HepG2 (cell line): ENCODE data around the gene DNMT1. TPM values are rescaled to one million over a fixed set of nuclear protein-coding genes. Genes with fewer than 3 reads are reported as not detected.

ENCODE experiments used
- ATAC-seq: fragments of 200-7000 bp; cut with Tn5 transposase; 3 replicates; pipeline ENCODE4 v1.9.1; 2020; ENCODE audit warnings: mild to moderate bottlenecking, moderate library complexity
- BruUV-seq: library from RNA; stranded (reverse); fragments of 400-500 nt; replicated peaks from 2 replicates; lab custom pipeline; 2021; lab: Mats Ljungman, UMichigan
- CTCF ChIA-PET: fragments of 300-600 bp; formaldehyde crosslinking; extraction: SDS; loops from one replicate; lab custom pipeline; 2021; ENCODE audit warnings: low total read pairs, inconsistent platforms, low intra/inter-chr PET ratio; lab: Yijun Ruan, JAX
- POLR2A ChIA-PET: fragments of 350-600 bp; sonication (Branson Sonifier 250); formaldehyde crosslinking; loops from one replicate; lab custom pipeline; 2020; ENCODE audit warnings: antibody characterized with exemption, inconsistent platforms; lab: Yijun Ruan, JAX
- DNase-seq: peaks from one replicate; pipeline ENCODE4 v3.0.0-alpha.2; 2015; ENCODE audit warnings: low spot score
- FAIRE-seq: peaks from 3 replicates; lab custom pipeline; 2011; peaks lifted over from hg19 to GRCh38; lab: Jason Lieb, UNC
- H2AFZ ChIP-seq: one replicate; pipeline ENCODE4 v1.6.1; 2011; ENCODE audit warnings: low read length, inconsistent platforms
- H3K27ac ChIP-seq: fragments of 300-600 bp; 3 replicates; pipeline ENCODE4 v1.8.0; 2011; ENCODE audit warnings: mixed run types, mild to moderate bottlenecking, mixed read lengths, low read length, inconsistent platforms; ENCODE audit not compliant: insufficient read depth; ENCODE audit errors: extremely low read length
- H3K27me3 ChIP-seq, 2 experiments: fragments of 200-600 bp in 1 of 2; 2 replicates in 1 of 2; 3 replicates in 1 of 2; pipeline versions ENCODE4 v1.6.0 to v1.8.0; 2011; ENCODE audit warnings: low read length in 2 of 2, mild to moderate bottlenecking in 2 of 2, moderate library complexity in 2 of 2, inconsistent platforms in 1 of 2; ENCODE audit not compliant: insufficient read depth in 2 of 2, control insufficient read depth in 1 of 2
- H3K36me3 ChIP-seq, 2 experiments: fragments of 200-600 bp in 1 of 2; replicated peaks in 1 of 2; 2 replicates in 1 of 2; 3 replicates in 1 of 2; pipeline versions ENCODE4 v1.5.1 to v1.8.0; 2011; ENCODE audit warnings: low read length in 2 of 2, inconsistent platforms in 1 of 2; ENCODE audit not compliant: insufficient read depth in 2 of 2, control insufficient read depth in 1 of 2
- H3K4me1 ChIP-seq: 2 replicates; pipeline ENCODE4 v1.5.1; 2012; ENCODE audit warnings: low read length, inconsistent platforms; ENCODE audit not compliant: insufficient read depth
- H3K4me2 ChIP-seq: 2 replicates; pipeline ENCODE4 v1.6.0; 2011; ENCODE audit warnings: low read depth, low read length, inconsistent platforms
- H3K4me3 ChIP-seq, 3 experiments: fragments of 200-600 bp in 1 of 3; sonication (generic), shearing (Covaris generic) in 1 of 3; replicated peaks in 1 of 3; 2 replicates each; pipeline ENCODE4 v1.5.1; 2011 to 2016; ENCODE audit warnings: low read length in 3 of 3, inconsistent platforms in 2 of 3, low read depth in 2 of 3, mild to moderate bottlenecking in 2 of 3, control low read depth in 1 of 3, mixed read lengths in 1 of 3; ENCODE audit not compliant: insufficient read depth in 1 of 3
- H3K79me2 ChIP-seq: one replicate; pipeline ENCODE4 v1.6.1; 2011; ENCODE audit warnings: low read length, inconsistent platforms; ENCODE audit not compliant: insufficient read depth
- H3K9ac ChIP-seq: 2 replicates; pipeline ENCODE4 v1.6.0; 2011; ENCODE audit warnings: mild to moderate bottlenecking, low read depth, low read length, inconsistent platforms; ENCODE audit not compliant: insufficient read depth
- H3K9me3 ChIP-seq: 2 replicates; pipeline ENCODE4 v1.5.1; 2012; ENCODE audit warnings: mild to moderate bottlenecking, low read length
- H4K20me1 ChIP-seq: 2 replicates; pipeline ENCODE4 v1.6.0; 2011; ENCODE audit warnings: inconsistent platforms, mild to moderate bottlenecking, low read length, moderate library complexity; ENCODE audit not compliant: insufficient read depth
- CSRNP2 ChIP-seq: sonication (generic); formaldehyde crosslinking; conservative IDR thresholded peaks from 2 replicates; pipeline ENCODE4 v1.8.0; 2022; ENCODE audit warnings: low read depth, missing genetic modification reagents
- DMAP1 ChIP-seq: IDR thresholded peaks from 2 replicates; pipeline ENCODE4 v1.6.1; 2016
- FOXK1 ChIP-seq: sonication (generic); formaldehyde crosslinking; IDR thresholded peaks from 2 replicates; pipeline ENCODE4 v1.4.0; 2020; ENCODE audit warnings: low read depth, missing genetic modification reagents, borderline replicate concordance
- MTA1 ChIP-seq: sonication (generic); formaldehyde crosslinking; IDR thresholded peaks from 2 replicates; pipeline ENCODE4 v1.4.0; 2020; ENCODE audit warnings: missing genetic modification reagents, mild to moderate bottlenecking, borderline replicate concordance
- NFIB ChIP-seq: sonication (generic); formaldehyde crosslinking; IDR thresholded peaks from 2 replicates; pipeline ENCODE4 v1.9.0; 2021; ENCODE audit warnings: missing genetic modification reagents, mild to moderate bottlenecking, borderline replicate concordance
- SATB2 ChIP-seq: sonication (generic); formaldehyde crosslinking; IDR thresholded peaks from 2 replicates; pipeline ENCODE4 v1.5.0; 2020; ENCODE audit warnings: missing genetic modification reagents
- SCMH1 ChIP-seq: sonication (generic); formaldehyde crosslinking; IDR thresholded peaks from 2 replicates; pipeline ENCODE4 v1.9.0; 2021; ENCODE audit warnings: missing genetic modification reagents, mild to moderate bottlenecking, borderline replicate concordance
- SMARCC2 ChIP-seq: fragments of 450-650 bp; IDR thresholded peaks from 2 replicates; pipeline ENCODE4 v1.6.1; 2017; ENCODE audit warnings: antibody characterized with exemption, mild to moderate bottlenecking
- SUZ12 ChIP-seq: fragments of 150-350 bp; IDR thresholded peaks from 2 replicates; pipeline ENCODE4 v1.6.1; 2014; ENCODE audit warnings: low read depth, low read length
- TBX2 ChIP-seq: sonication (generic); formaldehyde crosslinking; IDR thresholded peaks from 2 replicates; pipeline ENCODE4 v1.5.0; 2020; ENCODE audit warnings: missing genetic modification reagents, mild to moderate bottlenecking, borderline replicate concordance
- ZBTB3 ChIP-seq: sonication (generic); formaldehyde crosslinking; IDR thresholded peaks from 2 replicates; pipeline ENCODE4 v1.4.0; 2020; ENCODE audit warnings: low read depth, mild to moderate bottlenecking, moderate library complexity, missing genetic modification reagents, borderline replicate concordance
- ZNF550 ChIP-seq: sonication (generic); formaldehyde crosslinking; IDR thresholded peaks from 2 replicates; pipeline ENCODE4 v1.4.0; 2020; ENCODE audit warnings: mild to moderate bottlenecking, missing genetic modification reagents, borderline replicate concordance
- ZNF563 ChIP-seq: sonication (generic); formaldehyde crosslinking; IDR thresholded peaks from 2 replicates; pipeline ENCODE4 v1.8.0; 2022; ENCODE audit warnings: mild to moderate bottlenecking, moderate library complexity, missing genetic modification reagents
- ZNF605 ChIP-seq: sonication (generic); formaldehyde crosslinking; IDR thresholded peaks from 2 replicates; pipeline ENCODE4 v1.8.0; 2022; ENCODE audit warnings: mild to moderate bottlenecking, missing genetic modification reagents
- ZNF75D ChIP-seq: sonication (generic); formaldehyde crosslinking; IDR thresholded peaks from 2 replicates; pipeline ENCODE4 v1.8.1; 2023; ENCODE audit warnings: missing genetic modification reagents, mild to moderate bottlenecking, borderline replicate concordance
- ZNF839 ChIP-seq: sonication (generic); formaldehyde crosslinking; IDR thresholded peaks from 2 replicates; pipeline ENCODE4 v1.4.0; 2020; ENCODE audit warnings: missing genetic modification reagents, mild to moderate bottlenecking, borderline replicate concordance
- WGBS: methylation state at CpG from one replicate; pipeline ENCODE4 v1.1.6; 2017; ENCODE audit warnings: low lambda C conversion rate; 5-methylcytosine and 5-hydroxymethylcytosine counted together
- in situ Hi-C: cut with HindIII; loops from 2 replicates; pipeline ENCODE4 v1.10.0; 2017; ENCODE audit warnings: low pct_unique_long_range_greater_than_20kb; ENCODE audit not compliant: extremely low pct_ligation_motif_present
- intact Hi-C: fragments of 100-400 bp; cut with micrococcal nuclease; formaldehyde crosslinking; loops from one replicate; pipeline ENCODE4 v1.10.0; 2022; ENCODE audit not compliant: unreplicated experiment
- polyA plus RNA-seq, 8 experiments: library from polyadenylated mRNA; depleted of rRNA in 3 of 8; stranded (reverse) in 7 of 8; unstranded in 1 of 8; fragments of >200 nt; fragmentation: Illumina TruSeq in 4 of 8; extraction: Trizol in 4 of 8; gene quantifications; 2 replicates each; pipeline versions ENCODE4 v1.2.1 to v1.2.3, GENCODE V29; 2011 to 2016; ENCODE audit warnings: low read depth in 4 of 8, missing spikeins in 1 of 8, mixed read lengths in 1 of 8; ENCODE audit not compliant: insufficient read depth in 1 of 8
- total RNA-seq, 5 experiments: library from RNA; depleted of rRNA; stranded (reverse); fragments of >200 nt; fragmentation: Illumina TruSeq; extraction: Trizol; gene quantifications; 2 replicates each; pipeline ENCODE4 v1.2.3, GENCODE V29; 2016; ENCODE audit warnings: low read depth in 1 of 5
- TF ChIP-seq, protein P1 (sequence below), 2 experiments: IDR thresholded peaks; 2 replicates each; pipeline ENCODE4 v1.6.1; 2011 to 2012; ENCODE audit warnings: low read length in 2 of 2, borderline replicate concordance in 1 of 2, low read depth in 1 of 2, mild to moderate bottlenecking in 1 of 2, moderate library complexity in 1 of 2

DNMT1 gene
- total and polyA plus RNA-seq, 2 of the 13 experiments (the other 11 are each of a cell fraction or from before 2014, with no cell fraction given): 31.2 to 91.1 TPM

- TF ChIP-seq SMARCC2: no peak
- TF ChIP-seq ZNF839 (CRISPR knock-in tag): no peak
- TF ChIP-seq, all 625 proteins: peak for 295
These were observed 88.4 kb downstream of the DNMT1 start, which contains the start of gene PPAN (continued) for GRCh38 chr19:10106100-10106936.

DNA sequence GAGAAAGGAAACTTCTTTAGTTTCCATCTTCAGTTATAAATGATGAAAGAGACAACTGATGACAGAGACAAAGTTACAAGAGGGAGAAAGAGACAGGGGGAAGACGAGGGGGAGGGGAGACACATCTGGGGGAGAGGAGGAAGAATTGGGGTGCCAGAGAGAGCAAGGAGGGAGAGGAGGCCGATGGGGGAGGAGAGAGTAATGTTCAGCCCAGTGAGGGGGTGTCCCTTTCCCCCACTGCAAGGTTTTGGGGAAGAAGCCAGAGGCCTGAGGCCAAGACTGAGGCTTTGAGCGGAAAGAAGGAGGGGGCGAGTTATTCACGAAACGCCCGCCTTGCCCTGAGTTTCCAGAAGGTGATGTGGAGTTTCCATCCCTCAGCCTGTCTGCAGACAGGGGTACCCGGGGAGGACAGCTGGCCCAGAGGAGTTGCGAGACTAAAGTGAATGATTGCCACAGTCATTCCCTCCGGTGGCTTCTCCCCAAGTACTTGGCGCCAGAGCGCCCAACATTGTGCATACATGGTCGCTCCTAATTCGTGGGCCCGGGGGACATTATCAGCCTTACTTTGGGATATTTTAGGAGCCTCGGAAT, 89.1 kb downstream of the DNMT1 start:
- POLR2A ChIA-PET: interaction anchor here (1.0 to 1.5 kb wide), 4 partner anchors 10 to 184 kb away, joined by 3 to 10 read pairs (median 4); partner anchors contain the start of genes EIF3G and ICAM5
- Histone ChIP-seq H3K9me3 (no peaks in the 10 kb centered on the region), H4K20me1 (no peaks in the 10 kb centered on the region), H3K9ac (no peak overlapping the region), H3K27ac (no peak overlapping the region), H3K4me1 (peaks cover 49% of the 10 kb centered on the region), H3K36me3 (peaks cover 19 to 33% of the 10 kb centered on the region in 2 experiments), H3K79me2 (peaks cover 19% of the 10 kb centered on the region), H3K4me2 (peak overlapping the region; percentile 12; the same call in 1 of the 2 replicates), H3K27me3 (no peaks in the 10 kb centered on the region; a peak in 1 of 5 replicates), H3K4me3 (no peak overlapping the region), H2AFZ (no peak overlapping the region)
- CTCF ChIA-PET: no interaction called here
- in situ Hi-C loops: no loop called here
- intact Hi-C loops: no loop called here
- FAIRE-seq: no peak
- no TSS peak for BruUV-seq
- WGBS: 60% methylated on average over 14 of the region's 16 CpGs
- no peak for ATAC-seq
- DNase-seq: no peak
- no peak for TF ChIP-seq NFIB (CRISPR knock-in tag)
- no peak for TF ChIP-seq FOXK1 (CRISPR knock-in tag)
- TF ChIP-seq SATB2 (CRISPR knock-in tag): no peak
- no peak for TF ChIP-seq ZNF75D (CRISPR knock-in tag)
- TF ChIP-seq ZNF563 (CRISPR knock-in tag): no peak
- TF ChIP-seq MTA1 (CRISPR knock-in tag): no peak
- no peak for TF ChIP-seq TBX2
- TF ChIP-seq CSRNP2: no peak
- TF ChIP-seq SUZ12: no peak
- TF ChIP-seq ZBTB3 (CRISPR knock-in tag): no peak
- no peak for TF ChIP-seq ZNF550 (CRISPR knock-in tag)
- TF ChIP-seq DMAP1 (CRISPR knock-in tag): no peak
- TF ChIP-seq ZNF605: no peak
- TF ChIP-seq, protein P1, sequence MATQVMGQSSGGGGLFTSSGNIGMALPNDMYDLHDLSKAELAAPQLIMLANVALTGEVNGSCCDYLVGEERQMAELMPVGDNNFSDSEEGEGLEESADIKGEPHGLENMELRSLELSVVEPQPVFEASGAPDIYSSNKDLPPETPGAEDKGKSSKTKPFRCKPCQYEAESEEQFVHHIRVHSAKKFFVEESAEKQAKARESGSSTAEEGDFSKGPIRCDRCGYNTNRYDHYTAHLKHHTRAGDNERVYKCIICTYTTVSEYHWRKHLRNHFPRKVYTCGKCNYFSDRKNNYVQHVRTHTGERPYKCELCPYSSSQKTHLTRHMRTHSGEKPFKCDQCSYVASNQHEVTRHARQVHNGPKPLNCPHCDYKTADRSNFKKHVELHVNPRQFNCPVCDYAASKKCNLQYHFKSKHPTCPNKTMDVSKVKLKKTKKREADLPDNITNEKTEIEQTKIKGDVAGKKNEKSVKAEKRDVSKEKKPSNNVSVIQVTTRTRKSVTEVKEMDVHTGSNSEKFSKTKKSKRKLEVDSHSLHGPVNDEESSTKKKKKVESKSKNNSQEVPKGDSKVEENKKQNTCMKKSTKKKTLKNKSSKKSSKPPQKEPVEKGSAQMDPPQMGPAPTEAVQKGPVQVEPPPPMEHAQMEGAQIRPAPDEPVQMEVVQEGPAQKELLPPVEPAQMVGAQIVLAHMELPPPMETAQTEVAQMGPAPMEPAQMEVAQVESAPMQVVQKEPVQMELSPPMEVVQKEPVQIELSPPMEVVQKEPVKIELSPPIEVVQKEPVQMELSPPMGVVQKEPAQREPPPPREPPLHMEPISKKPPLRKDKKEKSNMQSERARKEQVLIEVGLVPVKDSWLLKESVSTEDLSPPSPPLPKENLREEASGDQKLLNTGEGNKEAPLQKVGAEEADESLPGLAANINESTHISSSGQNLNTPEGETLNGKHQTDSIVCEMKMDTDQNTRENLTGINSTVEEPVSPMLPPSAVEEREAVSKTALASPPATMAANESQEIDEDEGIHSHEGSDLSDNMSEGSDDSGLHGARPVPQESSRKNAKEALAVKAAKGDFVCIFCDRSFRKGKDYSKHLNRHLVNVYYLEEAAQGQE (IDR thresholded peaks at IDR 0.05; ENCODE audit: borderline replicate concordance in 1 of 2, low read depth in 1 of 2, low read length in 2 of 2): no peak
- no peak for TF ChIP-seq SCMH1
